GM23338 (cell line): ENCODE data around the gene WDR33. TPM values are rescaled to one million over a fixed set of nuclear protein-coding genes. Genes with fewer than 3 reads are reported as not detected.
"Not testable (repeated sequence)": the region's sequence is repeated elsewhere in the genome, so short reads cannot be mapped to it uniquely, and the experiment has no call there.

Source experiments
- ATAC-seq: fragments of 200-7000 bp; cut with Tn5 transposase; 3 replicates; pipeline ENCODE4 v1.9.1; 2020
- DNase-seq: peaks from one replicate; pipeline ENCODE4 v3.0.0-alpha.2; 2015; ENCODE audit warnings: low spot score
- H2AFZ ChIP-seq: fragments of 200-600 bp; sonication (generic); 2 replicates; pipeline ENCODE4 v1.8.0; 2016; ENCODE audit warnings: antibody characterized with exemption, mild to moderate bottlenecking, moderate library complexity
- H3F3A ChIP-seq: fragments of 200-600 bp; sonication (generic); replicated peaks from 2 replicates; pipeline ENCODE4 v1.8.0; 2017; ENCODE audit warnings: antibody characterized with exemption, mixed run types, low read depth
- H3K27ac ChIP-seq: fragments of 200-600 bp; sonication (generic); 2 replicates; pipeline ENCODE4 v1.6.1; 2016; ENCODE audit warnings: low read depth
- H3K27me3 ChIP-seq: fragments of 200-600 bp; sonication (generic); 2 replicates; pipeline ENCODE4 v1.8.0; 2016; ENCODE audit warnings: mild to moderate bottlenecking, mixed run types, moderate library complexity; ENCODE audit not compliant: insufficient read depth
- H3K36me3 ChIP-seq: fragments of 200-600 bp; sonication (generic); 2 replicates; pipeline ENCODE4 v1.8.0; 2016; ENCODE audit warnings: mild to moderate bottlenecking; ENCODE audit not compliant: insufficient read depth
- H3K4me1 ChIP-seq: fragments of 200-600 bp; sonication (generic); 2 replicates; pipeline ENCODE4 v1.8.0; 2016; ENCODE audit warnings: mild to moderate bottlenecking, moderate library complexity; ENCODE audit not compliant: insufficient read depth
- H3K4me2 ChIP-seq: fragments of 200-600 bp; sonication (generic); 2 replicates; pipeline ENCODE4 v1.7.1; 2017; ENCODE audit warnings: mixed run types
- H3K4me3 ChIP-seq: fragments of 200-600 bp; sonication (generic); 2 replicates; pipeline ENCODE4 v1.6.1; 2016; ENCODE audit warnings: mixed run types
- H3K79me2 ChIP-seq: fragments of 200-600 bp; sonication (generic); replicated peaks from 2 replicates; pipeline ENCODE4 v1.8.0; 2017; ENCODE audit warnings: mild to moderate bottlenecking; ENCODE audit not compliant: insufficient read depth
- H3K9me2 ChIP-seq: fragments of 200-600 bp; sonication (generic); 2 replicates; pipeline ENCODE4 v1.8.0; 2017; ENCODE audit not compliant: insufficient read depth
- H4K20me1 ChIP-seq: fragments of 200-600 bp; sonication (generic); replicated peaks from 2 replicates; pipeline ENCODE4 v1.8.0; 2017; ENCODE audit warnings: mild to moderate bottlenecking; ENCODE audit not compliant: insufficient read depth
- H3K27ac Mint-ChIP-seq: 2 replicates; pipeline ENCODE4 v1.8.0; 2020; ENCODE audit warnings: inconsistent platforms, mild to moderate bottlenecking, moderate library complexity, mixed read lengths
- H3K27me3 Mint-ChIP-seq: 3 replicates; pipeline ENCODE4 v1.8.0; 2022; ENCODE audit warnings: low read depth, mild to moderate bottlenecking, moderate library complexity, mixed read lengths, inconsistent platforms; ENCODE audit not compliant: insufficient read depth, poor library complexity
- H3K36me3 Mint-ChIP-seq: 3 replicates; pipeline ENCODE4 v1.8.0; 2021; ENCODE audit warnings: low read depth, mild to moderate bottlenecking, inconsistent platforms, moderate library complexity, mixed read lengths
- H3K4me1 Mint-ChIP-seq: 3 replicates; pipeline ENCODE4 v1.8.0; 2020; ENCODE audit warnings: mild to moderate bottlenecking, inconsistent platforms, mixed read lengths
- H3K4me3 Mint-ChIP-seq: 3 replicates; pipeline ENCODE4 v1.8.0; 2021; ENCODE audit warnings: moderate library complexity, mild to moderate bottlenecking, inconsistent platforms, mixed read lengths
- H3K9me3 Mint-ChIP-seq: 3 replicates; pipeline ENCODE4 v1.8.0; 2020; ENCODE audit warnings: moderate library complexity, mild to moderate bottlenecking, inconsistent platforms, mixed read lengths
- EZH2 ChIP-seq: fragments of 200-600 bp; sonication (generic); IDR thresholded peaks from one replicate; pipeline ENCODE4 v1.8.0; 2017; ENCODE audit warnings: antibody characterized with exemption, mild to moderate bottlenecking, low read depth; ENCODE audit not compliant: unreplicated experiment
- JUNB ChIP-seq: IDR thresholded peaks from one replicate; pipeline ENCODE4 v1.6.1; 2016; ENCODE audit warnings: antibody characterized with exemption; ENCODE audit not compliant: unreplicated experiment
- STAT1 ChIP-seq: IDR thresholded peaks from one replicate; pipeline ENCODE4 v1.6.1; 2016; ENCODE audit warnings: antibody characterized with exemption; ENCODE audit not compliant: unreplicated experiment
- polyA plus RNA-seq: library from polyadenylated mRNA; unstranded; fragments of >200 nt; fragmentation: Nextera tagmentation; extraction: Ambion mirVana; gene quantifications from 2 replicates; pipeline ENCODE4 v1.2.1, GENCODE V29; 2016
- total RNA-seq: library from RNA; depleted of rRNA; stranded (reverse); fragments of >200 nt; shearing (Covaris generic); gene quantifications from 2 replicates; pipeline ENCODE4 v1.2.3, GENCODE V29; 2014
- TF ChIP-seq, protein P1 (sequence below): fragments of 250-450 bp; sonication (Bioruptor Pico); IDR thresholded peaks from 2 replicates; pipeline ENCODE4 v1.5.0; 2020; ENCODE audit warnings: mild to moderate bottlenecking, moderate library complexity
- TF ChIP-seq, protein P2 (sequence below), 2 experiments: fragments of 200-600 bp in 1 of 2; sonication (generic) in 1 of 2; conservative IDR thresholded peaks; 2 replicates each; pipeline versions ENCODE4 v1.5.1 to v1.6.1; 2016 to 2017; ENCODE audit warnings: antibody characterized with exemption in 2 of 2, low read depth in 2 of 2, mild to moderate bottlenecking in 2 of 2, moderate library complexity in 1 of 2
- TF ChIP-seq, protein P3 (sequence below): IDR thresholded peaks from one replicate; pipeline ENCODE4 v1.6.1; 2018; ENCODE audit warnings: antibody characterized with exemption; ENCODE audit not compliant: unreplicated experiment

Gene WDR33
- total and polyA plus RNA-seq, 2 experiments from 2014 or later, result 37.2 to 54.7 TPM

DNA sequence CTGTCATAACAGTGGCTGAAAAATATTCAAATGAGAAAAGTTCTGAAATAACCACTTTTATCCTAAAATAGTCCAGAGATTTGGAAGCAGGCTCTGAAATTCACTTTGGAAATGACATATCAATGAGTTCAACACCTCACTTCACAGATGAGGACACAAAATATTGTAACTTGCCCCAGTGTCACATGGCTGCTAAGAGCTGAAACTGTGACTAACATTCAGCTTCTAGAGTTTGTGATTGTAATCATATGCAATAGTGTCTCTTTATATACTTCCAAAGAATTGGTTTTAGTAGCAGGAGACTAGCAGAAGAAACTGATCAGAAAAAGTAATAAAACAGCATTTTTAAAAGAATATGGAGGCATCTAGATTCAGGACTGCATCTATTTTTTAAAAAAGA is 57.6 kb downstream of the WDR33 start (continued):
- TF ChIP-seq, protein P1, sequence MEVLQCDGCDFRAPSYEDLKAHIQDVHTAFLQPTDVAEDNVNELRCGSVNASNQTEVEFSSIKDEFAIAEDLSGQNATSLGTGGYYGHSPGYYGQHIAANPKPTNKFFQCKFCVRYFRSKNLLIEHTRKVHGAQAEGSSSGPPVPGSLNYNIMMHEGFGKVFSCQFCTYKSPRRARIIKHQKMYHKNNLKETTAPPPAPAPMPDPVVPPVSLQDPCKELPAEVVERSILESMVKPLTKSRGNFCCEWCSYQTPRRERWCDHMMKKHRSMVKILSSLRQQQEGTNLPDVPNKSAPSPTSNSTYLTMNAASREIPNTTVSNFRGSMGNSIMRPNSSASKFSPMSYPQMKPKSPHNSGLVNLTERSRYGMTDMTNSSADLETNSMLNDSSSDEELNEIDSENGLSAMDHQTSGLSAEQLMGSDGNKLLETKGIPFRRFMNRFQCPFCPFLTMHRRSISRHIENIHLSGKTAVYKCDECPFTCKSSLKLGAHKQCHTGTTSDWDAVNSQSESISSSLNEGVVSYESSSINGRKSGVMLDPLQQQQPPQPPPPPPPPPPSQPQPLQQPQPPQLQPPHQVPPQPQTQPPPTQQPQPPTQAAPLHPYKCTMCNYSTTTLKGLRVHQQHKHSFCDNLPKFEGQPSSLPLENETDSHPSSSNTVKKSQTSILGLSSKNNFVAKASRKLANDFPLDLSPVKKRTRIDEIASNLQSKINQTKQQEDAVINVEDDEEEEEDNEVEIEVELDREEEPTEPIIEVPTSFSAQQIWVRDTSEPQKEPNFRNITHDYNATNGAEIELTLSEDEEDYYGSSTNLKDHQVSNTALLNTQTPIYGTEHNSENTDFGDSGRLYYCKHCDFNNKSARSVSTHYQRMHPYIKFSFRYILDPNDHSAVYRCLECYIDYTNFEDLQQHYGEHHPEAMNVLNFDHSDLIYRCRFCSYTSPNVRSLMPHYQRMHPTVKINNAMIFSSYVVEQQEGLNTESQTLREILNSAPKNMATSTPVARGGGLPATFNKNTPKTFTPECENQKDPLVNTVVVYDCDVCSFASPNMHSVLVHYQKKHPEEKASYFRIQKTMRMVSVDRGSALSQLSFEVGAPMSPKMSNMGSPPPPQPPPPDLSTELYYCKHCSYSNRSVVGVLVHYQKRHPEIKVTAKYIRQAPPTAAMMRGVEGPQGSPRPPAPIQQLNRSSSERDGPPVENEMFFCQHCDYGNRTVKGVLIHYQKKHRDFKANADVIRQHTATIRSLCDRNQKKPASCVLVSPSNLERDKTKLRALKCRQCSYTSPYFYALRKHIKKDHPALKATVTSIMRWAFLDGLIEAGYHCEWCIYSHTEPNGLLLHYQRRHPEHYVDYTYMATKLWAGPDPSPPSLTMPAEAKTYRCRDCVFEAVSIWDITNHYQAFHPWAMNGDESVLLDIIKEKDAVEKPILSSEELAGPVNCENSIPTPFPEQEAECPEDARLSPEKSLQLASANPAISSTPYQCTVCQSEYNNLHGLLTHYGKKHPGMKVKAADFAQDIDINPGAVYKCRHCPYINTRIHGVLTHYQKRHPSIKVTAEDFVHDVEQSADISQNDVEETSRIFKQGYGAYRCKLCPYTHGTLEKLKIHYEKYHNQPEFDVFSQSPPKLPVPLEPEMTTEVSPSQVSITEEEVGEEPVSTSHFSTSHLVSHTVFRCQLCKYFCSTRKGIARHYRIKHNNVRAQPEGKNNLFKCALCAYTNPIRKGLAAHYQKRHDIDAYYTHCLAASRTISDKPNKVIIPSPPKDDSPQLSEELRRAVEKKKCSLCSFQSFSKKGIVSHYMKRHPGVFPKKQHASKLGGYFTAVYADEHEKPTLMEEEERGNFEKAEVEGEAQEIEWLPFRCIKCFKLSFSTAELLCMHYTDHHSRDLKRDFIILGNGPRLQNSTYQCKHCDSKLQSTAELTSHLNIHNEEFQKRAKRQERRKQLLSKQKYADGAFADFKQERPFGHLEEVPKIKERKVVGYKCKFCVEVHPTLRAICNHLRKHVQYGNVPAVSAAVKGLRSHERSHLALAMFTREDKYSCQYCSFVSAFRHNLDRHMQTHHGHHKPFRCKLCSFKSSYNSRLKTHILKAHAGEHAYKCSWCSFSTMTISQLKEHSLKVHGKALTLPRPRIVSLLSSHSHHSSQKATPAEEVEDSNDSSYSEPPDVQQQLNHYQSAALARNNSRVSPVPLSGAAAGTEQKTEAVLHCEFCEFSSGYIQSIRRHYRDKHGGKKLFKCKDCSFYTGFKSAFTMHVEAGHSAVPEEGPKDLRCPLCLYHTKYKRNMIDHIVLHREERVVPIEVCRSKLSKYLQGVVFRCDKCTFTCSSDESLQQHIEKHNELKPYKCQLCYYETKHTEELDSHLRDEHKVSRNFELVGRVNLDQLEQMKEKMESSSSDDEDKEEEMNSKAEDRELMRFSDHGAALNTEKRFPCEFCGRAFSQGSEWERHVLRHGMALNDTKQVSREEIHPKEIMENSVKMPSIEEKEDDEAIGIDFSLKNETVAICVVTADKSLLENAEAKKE (CRISPR knock-in tag), result no peak

DNA sequence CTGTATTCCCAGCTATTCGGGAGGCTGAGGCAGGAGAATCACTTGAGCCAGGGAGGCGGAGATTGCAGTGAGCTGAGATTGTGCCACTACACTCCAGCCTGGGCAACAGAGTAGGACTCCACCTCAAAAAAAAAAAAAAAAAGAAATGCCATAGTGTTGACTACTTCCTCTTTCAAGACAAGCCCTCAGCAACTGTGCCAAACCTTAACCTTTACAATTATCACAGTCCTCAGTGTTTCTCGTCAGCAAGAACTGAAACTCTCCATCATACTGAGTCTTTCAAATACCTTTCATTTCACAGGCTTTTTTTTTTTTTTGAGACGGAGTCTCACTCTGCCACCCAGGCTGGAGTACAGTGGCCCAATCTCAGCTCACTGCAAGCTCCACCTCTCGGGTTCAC is 61.4 kb downstream of the WDR33 start:
- not testable (repeated sequence) for H3K4me1 Mint-ChIP-seq, H3K9me2 ChIP-seq, H3K27ac Mint-ChIP-seq, H2AFZ ChIP-seq, H3K9me3 Mint-ChIP-seq, ATAC-seq, H3F3A ChIP-seq, H3K27ac ChIP-seq, H3K4me2 ChIP-seq, H3K36me3 ChIP-seq, H3K27me3 ChIP-seq, H3K79me2 ChIP-seq, H3K4me1 ChIP-seq, H3K27me3 Mint-ChIP-seq, H3K4me3 Mint-ChIP-seq, H3K4me3 ChIP-seq, DNase-seq
- peaks cover 11% of the 10 kb centered on the region; the same call in 2 of the 3 replicates for H3K36me3 Mint-ChIP-seq
- H4K20me1 ChIP-seq, result 0 out of 2 replicates have a peak, but pooled peaks cover 11% of the 10 kb centered on the region

DNA sequence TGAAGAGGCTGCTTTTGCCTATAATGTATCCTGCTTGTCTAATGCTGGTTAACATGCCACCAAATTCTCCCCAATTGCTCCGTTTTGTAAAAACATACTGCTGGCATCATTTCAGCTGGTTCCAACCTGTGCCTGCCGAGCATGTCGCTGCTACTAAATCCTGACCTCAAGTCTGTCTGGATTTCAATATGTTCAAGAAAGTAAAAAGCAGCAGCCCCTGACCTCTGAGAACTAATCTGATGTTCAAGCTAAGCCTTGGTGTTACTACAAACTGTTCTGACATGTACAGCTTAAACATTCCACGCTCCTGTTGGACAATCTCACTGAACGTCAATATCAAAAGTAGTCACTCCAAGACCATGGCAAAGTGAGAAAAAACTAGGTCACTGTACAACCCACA is 63.4 kb downstream of the WDR33 start:
- Mint-ChIP-seq H3K9me3 (no peaks in the 10 kb centered on the region), H3K27ac (no peak overlapping the region), H3K4me3 (no peak overlapping the region), H3K27me3 (peaks cover 2% of the 10 kb centered on the region), H3K4me1 (no peaks in the 10 kb centered on the region), H3K36me3 (peaks cover 11% of the 10 kb centered on the region; the same call in 2 of the 3 replicates)
- no peak overlapping the region for H3K4me3 ChIP-seq
- no peaks in the 10 kb centered on the region for H3K4me1 ChIP-seq
- H3K79me2 ChIP-seq, result no peaks in the 10 kb centered on the region
- no peaks in the 10 kb centered on the region for H3K9me2 ChIP-seq
- H4K20me1 ChIP-seq, result 0 out of 2 replicates have a peak, but pooled peaks cover 11% of the 10 kb centered on the region
- no peak for ATAC-seq
- no peak overlapping the region for H3K4me2 ChIP-seq
- H3K36me3 ChIP-seq, result peaks cover 7% of the 10 kb centered on the region; the same call in 1 of the 2 replicates
- H3K27ac ChIP-seq, result no peak overlapping the region
- H2AFZ ChIP-seq, result no peak overlapping the region
- no peak for DNase-seq
- no peaks in the 10 kb centered on the region for H3K27me3 ChIP-seq
- no peaks in the 10 kb centered on the region for H3F3A ChIP-seq
- TF ChIP-seq JUNB (no peak), EZH2 (no peak), STAT1 (no peak)
- TF ChIP-seq, protein P2, sequence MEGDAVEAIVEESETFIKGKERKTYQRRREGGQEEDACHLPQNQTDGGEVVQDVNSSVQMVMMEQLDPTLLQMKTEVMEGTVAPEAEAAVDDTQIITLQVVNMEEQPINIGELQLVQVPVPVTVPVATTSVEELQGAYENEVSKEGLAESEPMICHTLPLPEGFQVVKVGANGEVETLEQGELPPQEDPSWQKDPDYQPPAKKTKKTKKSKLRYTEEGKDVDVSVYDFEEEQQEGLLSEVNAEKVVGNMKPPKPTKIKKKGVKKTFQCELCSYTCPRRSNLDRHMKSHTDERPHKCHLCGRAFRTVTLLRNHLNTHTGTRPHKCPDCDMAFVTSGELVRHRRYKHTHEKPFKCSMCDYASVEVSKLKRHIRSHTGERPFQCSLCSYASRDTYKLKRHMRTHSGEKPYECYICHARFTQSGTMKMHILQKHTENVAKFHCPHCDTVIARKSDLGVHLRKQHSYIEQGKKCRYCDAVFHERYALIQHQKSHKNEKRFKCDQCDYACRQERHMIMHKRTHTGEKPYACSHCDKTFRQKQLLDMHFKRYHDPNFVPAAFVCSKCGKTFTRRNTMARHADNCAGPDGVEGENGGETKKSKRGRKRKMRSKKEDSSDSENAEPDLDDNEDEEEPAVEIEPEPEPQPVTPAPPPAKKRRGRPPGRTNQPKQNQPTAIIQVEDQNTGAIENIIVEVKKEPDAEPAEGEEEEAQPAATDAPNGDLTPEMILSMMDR (conservative IDR thresholded peaks at IDR 0.05; ENCODE audit: low read depth in 2 of 2), result no peak
- TF ChIP-seq, protein P3, sequence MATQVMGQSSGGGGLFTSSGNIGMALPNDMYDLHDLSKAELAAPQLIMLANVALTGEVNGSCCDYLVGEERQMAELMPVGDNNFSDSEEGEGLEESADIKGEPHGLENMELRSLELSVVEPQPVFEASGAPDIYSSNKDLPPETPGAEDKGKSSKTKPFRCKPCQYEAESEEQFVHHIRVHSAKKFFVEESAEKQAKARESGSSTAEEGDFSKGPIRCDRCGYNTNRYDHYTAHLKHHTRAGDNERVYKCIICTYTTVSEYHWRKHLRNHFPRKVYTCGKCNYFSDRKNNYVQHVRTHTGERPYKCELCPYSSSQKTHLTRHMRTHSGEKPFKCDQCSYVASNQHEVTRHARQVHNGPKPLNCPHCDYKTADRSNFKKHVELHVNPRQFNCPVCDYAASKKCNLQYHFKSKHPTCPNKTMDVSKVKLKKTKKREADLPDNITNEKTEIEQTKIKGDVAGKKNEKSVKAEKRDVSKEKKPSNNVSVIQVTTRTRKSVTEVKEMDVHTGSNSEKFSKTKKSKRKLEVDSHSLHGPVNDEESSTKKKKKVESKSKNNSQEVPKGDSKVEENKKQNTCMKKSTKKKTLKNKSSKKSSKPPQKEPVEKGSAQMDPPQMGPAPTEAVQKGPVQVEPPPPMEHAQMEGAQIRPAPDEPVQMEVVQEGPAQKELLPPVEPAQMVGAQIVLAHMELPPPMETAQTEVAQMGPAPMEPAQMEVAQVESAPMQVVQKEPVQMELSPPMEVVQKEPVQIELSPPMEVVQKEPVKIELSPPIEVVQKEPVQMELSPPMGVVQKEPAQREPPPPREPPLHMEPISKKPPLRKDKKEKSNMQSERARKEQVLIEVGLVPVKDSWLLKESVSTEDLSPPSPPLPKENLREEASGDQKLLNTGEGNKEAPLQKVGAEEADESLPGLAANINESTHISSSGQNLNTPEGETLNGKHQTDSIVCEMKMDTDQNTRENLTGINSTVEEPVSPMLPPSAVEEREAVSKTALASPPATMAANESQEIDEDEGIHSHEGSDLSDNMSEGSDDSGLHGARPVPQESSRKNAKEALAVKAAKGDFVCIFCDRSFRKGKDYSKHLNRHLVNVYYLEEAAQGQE, result no peak
